ENCODE results near the gene FIG4. TPM values are rescaled to one million over a fixed set of nuclear protein-coding genes. Genes with fewer than 3 reads are reported as not detected.
A peak's percentile ranks its signal among the peaks of the same experiment; 100 is the strongest.
"Not testable (repeated sequence)": the region's sequence is repeated elsewhere in the genome, so short reads cannot be mapped to it uniquely, and the experiment has no call there.

Gene FIG4
- total and polyA plus RNA-seq, 4 donors, result 7.1 to 26.7 (median 16.4) TPM

DNA sequence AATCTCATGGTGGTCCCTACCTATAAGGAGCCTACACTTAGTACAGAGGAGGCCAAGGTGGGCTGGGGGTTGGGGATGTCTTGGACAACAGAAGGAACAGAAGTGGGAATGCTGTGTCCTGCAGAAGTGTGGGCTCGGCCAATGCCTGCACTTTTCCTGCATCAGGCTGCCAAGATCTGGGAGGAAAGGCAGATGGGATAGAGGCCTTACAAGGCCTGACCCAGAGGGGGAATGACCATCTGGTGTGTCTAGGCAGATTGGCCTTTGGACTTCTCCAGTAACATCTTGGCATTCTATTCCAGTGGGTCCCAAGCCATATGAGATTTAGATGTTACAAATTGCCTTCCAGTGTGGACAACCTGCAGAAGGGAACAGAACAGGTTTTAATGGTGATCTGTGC is 162.3 kb downstream of the FIG4 start:
- no peaks in the 10 kb centered on the region for H3K9me3 ChIP-seq (ENCODE audit: control insufficient read depth, low read length)
- H3K36me3 ChIP-seq (ENCODE audit: control insufficient read depth in 1 of 2, insufficient read depth in 2 of 2, low read length in 1 of 2), result no peaks in the 10 kb centered on the region
- no peak overlapping the region for H3K27ac ChIP-seq (ENCODE audit: low read depth in 1 of 2, low read length in 2 of 2)
- intact Hi-C loops (cut with DNase I), result no loop called here
- no peak overlapping the region for H3K4me3 ChIP-seq (ENCODE audit: low read length in 2 of 2)
- ATAC-seq (ENCODE audit: low FRiP score) (no peak), DNase-seq (no peak)
- 84 to 85% methylated on average over 1 of the region's 1 CpG for WGBS, 2 donors
- no peaks in the 10 kb centered on the region for H3K27me3 ChIP-seq (ENCODE audit: control insufficient read depth in 1 of 2, insufficient read depth in 2 of 2, low read length in 1 of 2)
- H3K4me1 ChIP-seq (ENCODE audit: control insufficient read depth in 1 of 2, insufficient read depth in 2 of 2, low read length in 2 of 2), result no peaks in the 10 kb centered on the region

DNA sequence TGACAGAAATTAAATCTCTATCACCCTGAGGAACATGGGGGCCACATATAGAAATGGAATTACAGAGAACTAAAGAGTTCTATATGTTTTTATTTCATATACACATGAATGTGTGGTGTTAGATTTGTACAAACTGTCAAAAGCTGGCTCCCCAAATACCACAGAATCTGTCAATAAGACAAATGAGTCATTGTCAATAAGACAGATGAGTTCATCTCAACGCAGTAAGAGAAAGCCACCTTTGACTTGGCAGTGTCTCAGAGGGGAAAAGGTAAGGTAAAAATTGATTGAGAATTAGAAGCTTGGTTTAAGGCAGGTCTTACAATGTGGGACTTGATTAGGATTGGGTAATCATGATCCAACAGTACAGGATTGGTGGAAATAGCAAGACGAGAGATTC is 162.9 kb downstream of the FIG4 start:
- Histone ChIP-seq H3K36me3 (ENCODE audit: control insufficient read depth in 1 of 2, insufficient read depth in 2 of 2, low read length in 1 of 2) (no peaks in the 10 kb centered on the region), H3K27ac (ENCODE audit: low read depth in 1 of 2, low read length in 2 of 2) (no peak overlapping the region), H3K4me1 (ENCODE audit: control insufficient read depth in 1 of 2, insufficient read depth in 2 of 2, low read length in 2 of 2) (no peaks in the 10 kb centered on the region), H3K9me3 (ENCODE audit: control insufficient read depth, low read length) (no peaks in the 10 kb centered on the region), H3K27me3 (ENCODE audit: control insufficient read depth in 1 of 2, insufficient read depth in 2 of 2, low read length in 1 of 2) (no peaks in the 10 kb centered on the region), H3K4me3 (ENCODE audit: low read length in 2 of 2) (no peak overlapping the region)
- 91 to 94% methylated on average over 2 of the region's 2 CpGs for WGBS, 2 donors
- intact Hi-C loops (cut with DNase I), result no loop called here
- no peak for ATAC-seq (ENCODE audit: low FRiP score)
- DNase-seq, result no peak

DNA sequence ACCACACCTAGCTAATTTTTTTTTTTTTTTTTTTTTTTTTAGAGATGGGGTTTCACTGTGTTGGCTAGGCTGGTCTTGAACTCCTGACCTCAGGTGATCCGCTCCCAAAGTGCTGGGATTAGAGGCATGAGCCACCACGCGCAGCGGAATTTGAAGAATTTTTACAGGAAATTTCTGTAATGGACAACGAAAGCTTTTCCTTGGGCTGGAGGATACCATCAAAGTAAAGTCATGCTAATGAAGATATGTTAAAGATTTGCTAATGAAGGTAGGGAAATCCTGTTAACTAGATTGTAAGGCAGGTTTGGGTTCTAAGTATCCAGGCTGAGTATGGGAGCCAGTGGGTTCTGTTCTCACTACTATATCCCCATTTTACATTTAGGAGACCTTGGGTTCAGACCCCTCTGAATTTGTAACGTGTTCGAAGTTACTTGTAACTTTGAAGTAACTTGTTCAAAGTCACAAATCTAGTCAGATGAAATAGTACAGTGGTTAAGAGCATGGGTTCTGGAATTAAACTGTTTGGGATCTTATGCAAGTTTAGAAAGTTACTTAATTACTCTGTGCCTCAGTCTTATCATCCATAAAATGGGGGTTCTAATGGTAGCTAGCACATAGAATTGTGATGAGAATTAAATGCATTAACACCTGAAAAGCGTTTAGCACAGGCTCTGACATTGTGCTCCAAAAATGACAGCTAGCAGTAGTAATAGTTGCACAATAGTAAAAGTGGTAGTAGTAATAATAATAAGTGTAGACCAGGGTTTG is 163.6 kb downstream of the FIG4 start:
- WGBS, 2 donors, result 81 to 84% methylated on average over 8 of the region's 8 CpGs
- no peak overlapping the region for H3K27ac ChIP-seq (ENCODE audit: low read depth in 1 of 2, low read length in 2 of 2)
- H3K9me3 ChIP-seq (ENCODE audit: control insufficient read depth, low read length), result no peaks in the 10 kb centered on the region
- no peak for ATAC-seq (ENCODE audit: low FRiP score)
- H3K27me3 ChIP-seq (ENCODE audit: control insufficient read depth in 1 of 2, insufficient read depth in 2 of 2, low read length in 1 of 2), result no peaks in the 10 kb centered on the region
- no peak overlapping the region for H3K4me3 ChIP-seq (ENCODE audit: low read length in 2 of 2)
- no peaks in the 10 kb centered on the region for H3K4me1 ChIP-seq (ENCODE audit: control insufficient read depth in 1 of 2, insufficient read depth in 2 of 2, low read length in 2 of 2)
- no peaks in the 10 kb centered on the region for H3K36me3 ChIP-seq (ENCODE audit: control insufficient read depth in 1 of 2, insufficient read depth in 2 of 2, low read length in 1 of 2)
- DNase-seq, result no peak
- intact Hi-C loops (cut with DNase I), result no loop called here

DNA sequence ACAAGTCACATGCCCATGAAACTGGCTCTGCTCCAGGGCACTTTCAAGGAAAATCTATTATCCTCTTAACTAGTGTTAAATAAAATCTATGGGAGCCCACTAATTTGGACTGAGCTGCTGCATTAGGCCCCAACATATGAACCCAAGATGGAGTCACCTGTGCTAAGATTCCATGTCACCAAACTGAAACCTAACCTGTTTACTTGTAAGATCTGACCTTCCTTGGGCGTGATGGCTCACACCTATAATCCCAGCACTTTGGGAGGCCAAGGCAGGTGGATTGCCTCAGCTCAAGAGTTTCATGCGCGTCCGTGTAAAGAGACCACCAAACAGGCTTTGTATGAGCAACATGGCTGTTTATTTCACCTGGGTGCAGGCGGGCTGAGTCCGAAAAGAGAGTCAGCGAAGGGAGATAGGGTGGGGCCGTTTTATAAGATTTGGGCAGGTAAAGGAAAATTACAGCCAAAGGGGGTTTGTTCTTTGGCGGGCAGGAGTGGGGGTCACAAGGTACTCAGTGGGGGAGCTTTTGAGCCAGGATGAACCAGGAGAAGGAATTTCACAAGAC is 164.5 kb downstream of the FIG4 start:
- ATAC-seq (ENCODE audit: low FRiP score); DNase-seq; intact Hi-C loops (cut with DNase I); H3K4me1 ChIP-seq (ENCODE audit: control insufficient read depth in 1 of 2, insufficient read depth in 2 of 2, low read length in 2 of 2); H3K27ac ChIP-seq (ENCODE audit: low read depth in 1 of 2, low read length in 2 of 2); H3K4me3 ChIP-seq (ENCODE audit: low read length in 2 of 2); H3K27me3 ChIP-seq (ENCODE audit: control insufficient read depth in 1 of 2, insufficient read depth in 2 of 2, low read length in 1 of 2); H3K36me3 ChIP-seq (ENCODE audit: control insufficient read depth in 1 of 2, insufficient read depth in 2 of 2, low read length in 1 of 2); H3K9me3 ChIP-seq (ENCODE audit: control insufficient read depth, low read length): not testable (repeated sequence)
- WGBS, 2 donors, result 93 to 95% methylated on average over 9 of the region's 9 CpGs

DNA sequence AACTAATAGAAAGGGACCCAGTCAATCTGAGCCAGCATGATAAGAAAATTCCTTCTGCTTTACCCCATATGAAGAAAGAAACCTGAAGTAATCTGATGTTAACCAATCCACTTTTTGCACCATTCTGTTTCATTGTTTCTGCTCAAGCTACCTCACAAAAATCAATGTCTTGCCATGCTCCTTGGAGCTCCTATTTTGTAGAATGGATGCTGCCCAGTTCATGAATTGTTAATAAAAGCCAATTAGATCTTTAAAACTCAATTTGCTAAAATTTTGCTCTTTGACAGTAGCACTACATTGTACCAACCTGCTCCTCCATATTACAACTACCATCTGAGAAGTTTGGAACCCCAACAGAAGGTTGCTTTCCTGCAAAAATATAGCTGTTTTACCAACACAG is 170.8 kb downstream of the FIG4 start:
- H3K36me3 ChIP-seq (ENCODE audit: control insufficient read depth in 1 of 2, insufficient read depth in 2 of 2, low read length in 1 of 2), result no peaks in the 10 kb centered on the region
- intact Hi-C loops (cut with DNase I), result no loop called here
- no peak overlapping the region for H3K4me3 ChIP-seq (ENCODE audit: low read length in 2 of 2)
- no peak overlapping the region for H3K27ac ChIP-seq (ENCODE audit: low read depth in 1 of 2, low read length in 2 of 2)
- DNase-seq (no peak), ATAC-seq (ENCODE audit: low FRiP score) (no peak)
- H3K27me3 ChIP-seq (ENCODE audit: control insufficient read depth in 1 of 2, insufficient read depth in 2 of 2, low read length in 1 of 2), result no peaks in the 10 kb centered on the region
- no peaks in the 10 kb centered on the region for H3K4me1 ChIP-seq (ENCODE audit: control insufficient read depth in 1 of 2, insufficient read depth in 2 of 2, low read length in 2 of 2)
- peaks cover 1% of the 10 kb centered on the region for H3K9me3 ChIP-seq (ENCODE audit: control insufficient read depth, low read length)

DNA sequence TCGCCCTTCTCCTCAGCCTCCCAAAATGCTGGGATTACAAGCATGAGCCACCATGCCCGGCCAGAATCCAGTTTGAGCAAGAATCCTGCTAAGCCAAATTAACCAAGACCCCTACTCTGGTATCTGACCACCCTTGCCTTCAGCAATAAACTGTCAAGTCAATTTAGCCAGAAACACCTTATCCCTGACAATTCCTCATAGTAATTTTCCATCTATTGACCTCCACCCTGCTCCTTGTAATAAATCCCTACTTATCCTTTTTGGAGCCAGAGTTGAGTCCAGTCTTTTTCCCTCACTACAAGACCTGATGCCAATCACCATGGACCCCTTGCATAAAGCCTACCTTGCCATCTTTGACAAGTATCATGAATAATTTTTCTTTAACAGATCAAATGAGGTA is 173.0 kb downstream of the FIG4 start:
- intact Hi-C loops (cut with DNase I), result no loop called here

DNA sequence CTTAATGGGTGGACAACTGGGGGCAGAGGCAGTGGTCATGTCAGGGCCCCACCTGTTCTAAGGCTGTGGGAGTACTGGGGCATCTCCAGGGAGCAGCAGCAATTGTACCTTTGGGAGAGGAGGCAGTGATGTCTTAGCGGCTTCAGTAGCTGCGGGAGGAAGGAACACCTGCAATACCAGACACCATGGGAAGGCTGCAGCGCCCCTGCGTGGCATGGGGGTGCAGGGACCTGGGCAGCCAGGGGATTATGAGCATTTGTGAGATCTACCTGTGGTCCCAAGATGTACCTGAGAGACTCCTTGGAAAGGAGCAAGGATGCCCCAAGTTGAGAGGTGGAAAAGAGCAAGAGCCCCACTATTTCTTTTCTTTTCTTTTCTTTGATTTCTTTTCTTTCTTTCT is 174.9 kb downstream of the FIG4 start:
- Histone ChIP-seq H3K4me1 (ENCODE audit: control insufficient read depth in 1 of 2, insufficient read depth in 2 of 2, low read length in 2 of 2) (no peaks in the 10 kb centered on the region), H3K9me3 (ENCODE audit: control insufficient read depth, low read length) (peaks cover 1% of the 10 kb centered on the region), H3K36me3 (ENCODE audit: control insufficient read depth in 1 of 2, insufficient read depth in 2 of 2, low read length in 1 of 2) (no peaks in the 10 kb centered on the region), H3K4me3 (ENCODE audit: low read length in 2 of 2) (no peak overlapping the region), H3K27ac (ENCODE audit: low read depth in 1 of 2, low read length in 2 of 2) (no peak overlapping the region), H3K27me3 (ENCODE audit: control insufficient read depth in 1 of 2, insufficient read depth in 2 of 2, low read length in 1 of 2) (no peaks in the 10 kb centered on the region)
- intact Hi-C loops (cut with DNase I), result no loop called here
- DNase-seq (no peak), ATAC-seq (ENCODE audit: low FRiP score) (no peak)
- 54 to 86% methylated on average over 4 of the region's 4 CpGs for WGBS, 2 donors

More for the DNA sequence above, 173.0 kb downstream of the FIG4 start:
- H3K27me3 ChIP-seq (ENCODE audit: control insufficient read depth in 1 of 2, insufficient read depth in 2 of 2, low read length in 1 of 2), result no peaks in the 10 kb centered on the region
- H3K4me1 ChIP-seq (ENCODE audit: control insufficient read depth in 1 of 2, insufficient read depth in 2 of 2, low read length in 2 of 2), result no peaks in the 10 kb centered on the region
- H3K4me3 ChIP-seq (ENCODE audit: low read length in 2 of 2), result no peak overlapping the region
- ATAC-seq (ENCODE audit: low FRiP score) (no peak), DNase-seq (no peak)
- 89 to 94% methylated on average over 2 of the region's 2 CpGs for WGBS, 2 donors
- peaks cover 1% of the 10 kb centered on the region for H3K9me3 ChIP-seq (ENCODE audit: control insufficient read depth, low read length)
- H3K36me3 ChIP-seq (ENCODE audit: control insufficient read depth in 1 of 2, insufficient read depth in 2 of 2, low read length in 1 of 2), result no peaks in the 10 kb centered on the region
- H3K27ac ChIP-seq (ENCODE audit: low read depth in 1 of 2, low read length in 2 of 2), result no peak overlapping the region

DNA sequence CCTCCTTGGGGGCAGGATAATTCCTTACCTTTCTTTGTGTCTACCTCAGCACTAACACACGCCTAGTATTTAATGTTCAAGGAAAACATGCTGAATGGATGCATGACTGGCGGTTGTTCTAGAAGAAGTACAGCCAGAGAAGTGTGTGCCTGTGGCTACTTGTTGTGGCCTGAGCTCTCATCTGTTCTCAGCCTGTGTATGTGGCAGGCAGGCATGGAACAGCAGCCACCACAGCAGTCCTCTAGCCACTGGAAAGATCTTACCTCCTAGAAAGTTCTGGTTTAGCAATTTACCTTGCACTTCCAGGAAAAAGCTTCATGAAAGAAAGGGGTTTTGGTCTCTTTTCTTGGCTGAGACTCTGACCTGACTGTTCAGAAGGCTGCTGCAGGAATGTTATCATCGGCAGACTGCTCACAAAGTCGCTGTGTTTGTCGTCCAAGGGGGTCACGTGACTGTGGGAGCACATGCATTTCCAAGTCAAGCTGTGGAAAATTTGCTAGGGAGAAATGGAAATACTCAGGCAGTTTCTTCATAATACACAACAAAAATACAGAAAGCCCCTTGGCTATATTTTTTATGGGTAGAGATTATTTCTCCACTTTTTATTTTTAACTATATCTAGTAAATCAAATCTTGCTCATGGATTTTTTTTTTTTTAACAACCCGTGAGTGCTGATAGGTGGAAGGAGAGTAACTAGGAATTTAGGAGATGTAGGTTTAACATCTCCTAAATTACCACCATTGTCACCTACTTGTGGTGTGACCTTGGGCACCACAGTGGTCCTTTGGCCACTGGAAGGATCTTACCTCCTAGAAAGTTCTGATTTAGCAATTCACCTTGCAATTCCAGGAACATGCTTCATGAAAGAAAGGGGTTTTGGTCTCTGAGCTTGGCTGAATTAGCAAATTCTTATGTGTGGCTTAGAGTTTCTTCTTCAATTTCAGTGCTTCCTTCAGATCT is 176.2 kb downstream of the FIG4 start:
- WGBS, 2 donors, result 18 to 21% methylated on average over 7 of the region's 7 CpGs
- Histone ChIP-seq H3K27me3 (ENCODE audit: control insufficient read depth in 1 of 2, insufficient read depth in 2 of 2, low read length in 1 of 2) (no peaks in the 10 kb centered on the region), H3K27ac (ENCODE audit: low read depth in 1 of 2, low read length in 2 of 2) (no peak overlapping the region), H3K36me3 (ENCODE audit: control insufficient read depth in 1 of 2, insufficient read depth in 2 of 2, low read length in 1 of 2) (no peaks in the 10 kb centered on the region), H3K4me1 (ENCODE audit: control insufficient read depth in 1 of 2, insufficient read depth in 2 of 2, low read length in 2 of 2) (no peaks in the 10 kb centered on the region), H3K9me3 (ENCODE audit: control insufficient read depth, low read length) (no peaks in the 10 kb centered on the region), H3K4me3 (ENCODE audit: low read length in 2 of 2) (no peak overlapping the region)
- intact Hi-C loops (cut with DNase I), result no loop called here
- no peak for ATAC-seq (ENCODE audit: low FRiP score)
- DNase-seq, result peak in 1 of 2 donors; percentile 59

All from aorta (tissue), 5 donors.